PC-9 (cell line): Measurements from ENCODE around the gene ARHGAP24. TPM values are rescaled to one million over a fixed set of nuclear protein-coding genes. Genes with fewer than 3 reads are reported as not detected.

ENCODE experiments used
- BruUV-seq: library from RNA; stranded (reverse); fragments of 400-500 nt; replicated peaks from 2 replicates; lab custom pipeline; 2021; lab: Mats Ljungman, UMichigan
- CTCF ChIA-PET: fragments of 300-600 bp; sonication (Branson Sonifier 250); formaldehyde crosslinking; loops from one replicate; lab custom pipeline; 2022; ENCODE audit warnings: antibody characterized with exemption; lab: Charles Lee
- POLR2A ChIA-PET: fragments of 300-600 bp; sonication (Branson Sonifier 250); formaldehyde crosslinking; loops from one replicate; lab custom pipeline; 2022; ENCODE audit warnings: antibody characterized with exemption; ENCODE audit not compliant: unreplicated experiment; lab: Charles Lee
- DNase-seq, 2 experiments: peaks; one replicate each; pipeline versions ENCODE4 v3.0.0 to v3.0.0-alpha.2; 2015 to 2022; ENCODE audit warnings: mixed read lengths in 1 of 2
- H2AFZ ChIP-seq: fragments of 200-600 bp; sonication (generic); 2 replicates; pipeline ENCODE4 v1.8.1; 2017; ENCODE audit warnings: antibody characterized with exemption
- H3F3A ChIP-seq: fragments of 200-600 bp; sonication (generic); 2 replicates; pipeline ENCODE4 v1.8.1; 2017; ENCODE audit warnings: antibody characterized with exemption, mild to moderate bottlenecking, low read depth; ENCODE audit not compliant: insufficient read depth
- H3K27ac ChIP-seq: fragments of 200-600 bp; sonication (generic); 2 replicates; pipeline ENCODE4 v1.6.1; 2016; ENCODE audit warnings: mixed run types
- H3K27me3 ChIP-seq: fragments of 200-600 bp; sonication (generic); 2 replicates; pipeline ENCODE4 v1.6.1; 2016; ENCODE audit warnings: low read depth, mixed run types; ENCODE audit not compliant: insufficient read depth
- H3K36me3 ChIP-seq: fragments of 200-600 bp; sonication (generic); 2 replicates; pipeline ENCODE4 v1.6.1; 2016; ENCODE audit warnings: low read depth, mixed run types
- H3K4me1 ChIP-seq: fragments of 200-600 bp; sonication (generic); replicated peaks from 2 replicates; pipeline ENCODE4 v1.6.1; 2016; ENCODE audit warnings: mixed run types; ENCODE audit not compliant: insufficient read depth
- H3K4me2 ChIP-seq: fragments of 200-600 bp; sonication (generic); 2 replicates; pipeline ENCODE4 v1.6.1; 2017; ENCODE audit warnings: mixed run types
- H3K4me3 ChIP-seq: fragments of 200-600 bp; sonication (generic); 2 replicates; pipeline ENCODE4 v1.6.1; 2016; ENCODE audit warnings: mixed run types
- H3K79me2 ChIP-seq: fragments of 200-600 bp; sonication (generic); 2 replicates; pipeline ENCODE4 v1.6.1; 2017; ENCODE audit warnings: low read depth, mixed run types
- H3K9me2 ChIP-seq: fragments of 200-600 bp; sonication (generic); 2 replicates; pipeline ENCODE4 v1.8.1; 2017; ENCODE audit warnings: mild to moderate bottlenecking; ENCODE audit not compliant: insufficient read depth
- H3K9me3 ChIP-seq: fragments of 200-600 bp; sonication (generic); 2 replicates; pipeline ENCODE4 v1.8.1; 2016; ENCODE audit warnings: low read depth; ENCODE audit not compliant: insufficient read depth
- H4K20me1 ChIP-seq: fragments of 200-600 bp; sonication (generic); 2 replicates; pipeline ENCODE4 v1.8.1; 2017; ENCODE audit not compliant: insufficient read depth
- CTCF ChIP-seq: fragments of 200-600 bp; sonication (generic); conservative IDR thresholded peaks from 2 replicates; pipeline ENCODE4 v1.6.1; 2017; ENCODE audit warnings: mixed run types, antibody characterized with exemption, mild to moderate bottlenecking, moderate library complexity
- EZH2 ChIP-seq: fragments of 200-600 bp; sonication (generic); IDR thresholded peaks from 2 replicates; pipeline ENCODE4 v1.8.0; 2017; ENCODE audit warnings: antibody characterized with exemption, low read depth
- intact Hi-C: fragments of 100-400 bp; cut with micrococcal nuclease; formaldehyde crosslinking; loops from one replicate; pipeline ENCODE4 v1.10.0; 2022; ENCODE audit not compliant: unreplicated experiment
- total RNA-seq: library from RNA; stranded (reverse); gene quantifications from 2 replicates; pipeline ENCODE4 v1.2.3, GENCODE V29; 2021

Gene ARHGAP24
- total RNA-seq, 1 experiment from 2014 or later: 2.2 TPM

GRCh38 chr4:86034616-86035015 lies 559.7 kb downstream of the ARHGAP24 start:
- DNase-seq: no peak
- Histone ChIP-seq H2AFZ (no peak overlapping the region), H3K27me3 (no peaks in the 10 kb centered on the region), H3K9me3 (no peaks in the 10 kb centered on the region), H3K4me1 (peaks cover 16% of the 10 kb centered on the region), H3K36me3 (no peaks in the 10 kb centered on the region), H3K4me2 (no peak overlapping the region), H3K27ac (no peak overlapping the region), H4K20me1 (no peaks in the 10 kb centered on the region), H3F3A (no peaks in the 10 kb centered on the region), H3K9me2 (no peaks in the 10 kb centered on the region), H3K4me3 (no peak overlapping the region), H3K79me2 (no peaks in the 10 kb centered on the region)
- ChIA-PET POLR2A (no interaction called here), CTCF (no interaction called here)
- no TSS peak for BruUV-seq
- TF ChIP-seq EZH2: no peak
- intact Hi-C loops: no loop called here

- Histone ChIP-seq H2AFZ (no peak overlapping the region), H3K27me3 (no peaks in the 10 kb centered on the region), H3K9me2 (no peaks in the 10 kb centered on the region), H3K4me1 (peaks cover 16% of the 10 kb centered on the region), H3K27ac (no peak overlapping the region), H3F3A (no peaks in the 10 kb centered on the region), H4K20me1 (no peaks in the 10 kb centered on the region), H3K36me3 (no peaks in the 10 kb centered on the region), H3K9me3 (no peaks in the 10 kb centered on the region), H3K4me3 (no peak overlapping the region), H3K79me2 (no peaks in the 10 kb centered on the region), H3K4me2 (no peak overlapping the region)
- intact Hi-C loops: no loop called here
- no peak for TF ChIP-seq CTCF
- TF ChIP-seq EZH2: no peak
- ChIA-PET POLR2A (no interaction called here), CTCF (no interaction called here)
- no peak for DNase-seq
- BruUV-seq: no TSS peak
Observed at GRCh38 chr4:86035688-86036087, 560.7 kb downstream of the ARHGAP24 start.

DNA sequence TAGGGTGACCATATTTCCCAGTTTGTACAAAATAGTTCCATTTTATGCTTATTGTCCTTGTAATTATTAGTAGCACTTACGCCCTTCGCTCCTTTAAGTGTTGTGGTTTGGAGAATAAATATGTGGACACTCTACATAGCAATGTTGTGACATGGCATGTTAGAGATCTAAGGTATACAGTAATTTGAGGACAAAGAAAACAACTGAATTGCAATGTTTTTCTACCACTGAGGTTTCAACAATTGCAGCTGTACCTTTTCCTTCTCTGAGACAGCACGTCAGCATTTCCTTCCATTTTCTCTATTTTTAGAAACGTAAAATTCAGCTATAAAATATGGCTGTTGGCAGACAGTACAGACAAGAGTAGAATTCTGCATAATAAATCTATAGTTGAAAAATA lies 561.8 kb downstream of the ARHGAP24 start:
- Histone ChIP-seq H3K4me1 (peaks cover 16% of the 10 kb centered on the region), H3K27ac (peak overlapping the region; percentile 64), H2AFZ (no peak overlapping the region), H3K9me3 (no peaks in the 10 kb centered on the region), H3K27me3 (no peaks in the 10 kb centered on the region), H3K9me2 (no peaks in the 10 kb centered on the region), H3K36me3 (no peaks in the 10 kb centered on the region), H3K4me3 (no peak overlapping the region), H4K20me1 (no peaks in the 10 kb centered on the region), H3F3A (no peaks in the 10 kb centered on the region), H3K4me2 (peak overlapping the region; percentile 50), H3K79me2 (no peaks in the 10 kb centered on the region)
- BruUV-seq: no TSS peak
- ChIA-PET POLR2A (interaction anchor here (0.5 to 0.7 kb wide), 3 partner anchors 12 to 966 kb away, joined by 3 to 11 read pairs (median 5); no protein-coding TSS in a partner anchor), CTCF (interaction anchor here (0.7 kb wide), 1 partner anchor 953 kb away, joined by 5 read pairs; no protein-coding TSS in a partner anchor)
- DNase-seq: peak in 1 of 2 experiments; percentile 63
- intact Hi-C loops: no loop called here
- TF ChIP-seq EZH2 (no peak), CTCF (no peak)

DNA sequence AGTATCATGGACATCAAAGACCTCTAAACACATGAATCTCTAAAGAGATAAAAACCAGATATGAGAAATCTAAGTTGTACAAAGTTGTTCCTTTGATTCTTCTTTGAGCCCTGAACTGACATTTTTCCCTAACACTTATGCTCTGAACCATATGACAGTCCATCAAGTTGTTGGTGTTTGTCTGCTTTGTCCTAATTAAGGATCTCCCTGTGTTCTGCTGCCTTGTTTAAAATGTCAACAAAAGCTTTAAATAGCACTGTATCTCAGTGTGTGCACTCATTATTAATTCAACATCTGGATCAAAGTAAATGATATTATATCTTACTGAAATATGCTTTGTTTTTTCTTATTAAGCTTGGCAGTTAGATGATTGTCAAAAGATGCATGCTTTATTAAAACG lies 563.1 kb downstream of the ARHGAP24 start:
- DNase-seq: no peak
- H2AFZ ChIP-seq: no peak overlapping the region
- intact Hi-C loops: no loop called here
- no peak overlapping the region for H3K4me2 ChIP-seq
- CTCF ChIA-PET: no interaction called here
- no peaks in the 10 kb centered on the region for H3K36me3 ChIP-seq
- H3K27me3 ChIP-seq: no peaks in the 10 kb centered on the region
- no TSS peak for BruUV-seq
- H3K4me1 ChIP-seq: peaks cover 16% of the 10 kb centered on the region
- H3F3A ChIP-seq: no peaks in the 10 kb centered on the region
- H3K9me3 ChIP-seq: no peaks in the 10 kb centered on the region
- no peak for TF ChIP-seq EZH2
- TF ChIP-seq CTCF: no peak
- no peak overlapping the region for H3K4me3 ChIP-seq
- H3K27ac ChIP-seq: no peak overlapping the region; the same call in 1 of the 2 replicates
- POLR2A ChIA-PET: interaction anchor here (0.8 kb wide), 1 partner anchor 207 kb away, joined by 12 read pairs; no protein-coding TSS in a partner anchor
- no peaks in the 10 kb centered on the region for H4K20me1 ChIP-seq
- H3K9me2 ChIP-seq: no peaks in the 10 kb centered on the region
- no peaks in the 10 kb centered on the region for H3K79me2 ChIP-seq
